Calu3 (cell line): ENCODE results near the gene FLOT2. TPM values are rescaled to one million over a fixed set of nuclear protein-coding genes. Genes with fewer than 3 reads are reported as not detected.

Experiments
- BruUV-seq: library from RNA; stranded (reverse); fragments of 400-500 nt; replicated peaks from 2 replicates; lab custom pipeline; 2021; lab: Mats Ljungman, UMichigan
- CTCF ChIA-PET: fragments of 300-600 bp; sonication (Branson Sonifier 250); formaldehyde crosslinking; loops from one replicate; lab custom pipeline; 2022; ENCODE audit warnings: antibody characterized with exemption; lab: Charles Lee
- DNase-seq: peaks from one replicate; pipeline ENCODE4 v3.0.0; 2022
- H3K27ac Mint-ChIP-seq: one replicate; pipeline ENCODE4 v1.8.0; 2022; ENCODE audit warnings: mixed read lengths; ENCODE audit not compliant: unreplicated experiment
- H3K27me3 Mint-ChIP-seq: one replicate; pipeline ENCODE4 v1.8.0; 2022; ENCODE audit warnings: mixed read lengths; ENCODE audit not compliant: unreplicated experiment
- H3K36me3 Mint-ChIP-seq: one replicate; pipeline ENCODE4 v1.8.0; 2022; ENCODE audit warnings: mild to moderate bottlenecking, moderate library complexity, mixed read lengths; ENCODE audit not compliant: insufficient read depth, unreplicated experiment
- H3K4me1 Mint-ChIP-seq: one replicate; pipeline ENCODE4 v1.8.0; 2022; ENCODE audit warnings: mild to moderate bottlenecking, low read depth, mixed read lengths; ENCODE audit not compliant: unreplicated experiment
- H3K4me3 Mint-ChIP-seq: one replicate; pipeline ENCODE4 v1.8.0; 2022; ENCODE audit warnings: mild to moderate bottlenecking, low read depth, moderate library complexity, mixed read lengths; ENCODE audit not compliant: unreplicated experiment
- H3K9me3 Mint-ChIP-seq: one replicate; pipeline ENCODE4 v1.8.0; 2022; ENCODE audit warnings: low read depth, mixed read lengths; ENCODE audit not compliant: unreplicated experiment
- CTCF ChIP-seq: fragments of 200-600 bp; IDR thresholded peaks from one replicate; pipeline ENCODE4 v1.8.0; 2022; ENCODE audit warnings: antibody characterized with exemption; ENCODE audit not compliant: unreplicated experiment
- intact Hi-C: fragments of 100-400 bp; cut with micrococcal nuclease; formaldehyde crosslinking; loops from one replicate; pipeline ENCODE4 v1.10.0; 2022; ENCODE audit not compliant: unreplicated experiment
- total RNA-seq: library from RNA; stranded (reverse); gene quantifications from 2 replicates; pipeline ENCODE4 v1.2.3, GENCODE V29; 2022

Gene FLOT2
- total RNA-seq, 1 experiment from 2014 or later = 152 TPM

- no peak overlapping the region for H3K4me3 Mint-ChIP-seq
- CTCF ChIA-PET = interaction anchor here (0.8 to 1.4 kb wide), 2 partner anchors 11 to 23 kb away, joined by 3 to 4 read pairs; no protein-coding TSS in a partner anchor
- intact Hi-C loops = no loop called here
- no peaks in the 10 kb centered on the region for H3K27me3 Mint-ChIP-seq
- peaks cover 45% of the 10 kb centered on the region for H3K4me1 Mint-ChIP-seq
- H3K36me3 Mint-ChIP-seq = peaks cover 49% of the 10 kb centered on the region
- peak overlapping the region; percentile 43 for H3K27ac Mint-ChIP-seq
- no peak for TF ChIP-seq CTCF
- no TSS peak for BruUV-seq
- no peaks in the 10 kb centered on the region for H3K9me3 Mint-ChIP-seq
- no peak for DNase-seq
These were observed 28.4 kb upstream of the FLOT2 start for GRCh38 chr17:28925912-28926365.

- intact Hi-C loops = no loop called here
- CTCF ChIA-PET = interaction anchor here (0.9 kb wide), 1 partner anchor 11 kb away, joined by 4 read pairs; no protein-coding TSS in a partner anchor
- Mint-ChIP-seq H3K27ac (no peak overlapping the region), H3K9me3 (peaks cover 2% of the 10 kb centered on the region), H3K4me1 (peaks cover 4% of the 10 kb centered on the region), H3K36me3 (peaks cover 41% of the 10 kb centered on the region), H3K4me3 (no peak overlapping the region), H3K27me3 (no peaks in the 10 kb centered on the region)
- DNase-seq = no peak
- BruUV-seq = no TSS peak
- no peak for TF ChIP-seq CTCF
These were observed 22.7 kb upstream of the FLOT2 start for GRCh38 chr17:28920201-28920600.

DNA sequence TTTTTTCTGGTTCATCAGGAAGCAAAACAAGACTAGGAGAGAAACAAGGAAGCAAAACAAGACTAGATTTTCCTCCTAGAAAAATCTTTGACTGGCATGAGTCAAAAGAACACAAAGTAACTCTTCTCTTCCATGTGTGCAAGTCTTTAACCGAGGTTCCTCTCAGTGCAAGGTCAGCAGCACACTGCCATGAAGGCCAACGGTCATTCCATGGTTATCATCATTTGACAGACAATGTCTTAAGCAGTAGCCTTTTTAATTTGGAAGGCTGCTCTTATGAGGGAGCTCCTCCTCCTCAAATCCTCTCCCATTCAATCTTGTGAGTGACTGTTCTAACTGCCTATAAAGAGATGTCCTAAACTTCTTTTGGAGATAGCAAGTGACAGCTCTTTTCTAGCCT is 20.8 kb upstream of the FLOT2 start:
- intact Hi-C loops = no loop called here
- CTCF ChIA-PET = interaction anchor here (0.9 kb wide), 1 partner anchor 191 kb away, joined by 3 read pairs; no protein-coding TSS in a partner anchor

DNA sequence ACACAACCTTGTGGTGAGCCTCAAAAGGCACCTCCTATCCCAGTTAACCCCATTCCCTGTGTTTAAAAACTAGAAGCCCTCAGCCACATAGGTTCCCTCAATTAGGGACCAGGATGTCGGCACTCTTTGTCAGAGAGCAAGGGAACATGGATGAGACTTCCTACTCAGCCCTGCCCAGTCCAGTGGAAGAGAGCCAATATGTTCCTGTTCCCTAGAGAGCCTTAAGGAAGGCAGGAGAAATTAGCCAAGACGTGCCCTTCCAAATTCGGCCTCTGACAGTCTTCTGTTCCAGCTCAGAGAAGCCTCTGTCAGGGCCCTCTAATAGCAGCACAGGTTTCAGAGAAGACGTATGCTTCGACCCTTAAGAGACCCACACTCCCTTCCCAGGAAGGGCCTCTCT is 19.9 kb upstream of the FLOT2 start:
- H3K4me1 Mint-ChIP-seq = peaks cover 7% of the 10 kb centered on the region
- H3K36me3 Mint-ChIP-seq = peaks cover 44% of the 10 kb centered on the region
- no TSS peak for BruUV-seq
- intact Hi-C loops = no loop called here
- no peaks in the 10 kb centered on the region for H3K27me3 Mint-ChIP-seq
- peaks cover 6% of the 10 kb centered on the region for H3K9me3 Mint-ChIP-seq
- no peak for TF ChIP-seq CTCF
- CTCF ChIA-PET = interaction anchor here (0.9 to 1.1 kb wide), 2 partner anchors 20 to 191 kb away, joined by 3 to 8 read pairs; no protein-coding TSS in a partner anchor
- DNase-seq = no peak
- no peak overlapping the region for H3K27ac Mint-ChIP-seq
- H3K4me3 Mint-ChIP-seq = no peak overlapping the region

More for the DNA sequence above, 20.8 kb upstream of the FLOT2 start:
- Mint-ChIP-seq H3K4me3 (no peak overlapping the region), H3K27me3 (no peaks in the 10 kb centered on the region), H3K4me1 (peaks cover 7% of the 10 kb centered on the region), H3K36me3 (peaks cover 40% of the 10 kb centered on the region), H3K9me3 (peaks cover 6% of the 10 kb centered on the region), H3K27ac (no peak overlapping the region)
- no peak for DNase-seq
- TF ChIP-seq CTCF = no peak
- BruUV-seq = no TSS peak
